Measurements from ENCODE around the gene ESPL1.

Gene ESPL1

DNA sequence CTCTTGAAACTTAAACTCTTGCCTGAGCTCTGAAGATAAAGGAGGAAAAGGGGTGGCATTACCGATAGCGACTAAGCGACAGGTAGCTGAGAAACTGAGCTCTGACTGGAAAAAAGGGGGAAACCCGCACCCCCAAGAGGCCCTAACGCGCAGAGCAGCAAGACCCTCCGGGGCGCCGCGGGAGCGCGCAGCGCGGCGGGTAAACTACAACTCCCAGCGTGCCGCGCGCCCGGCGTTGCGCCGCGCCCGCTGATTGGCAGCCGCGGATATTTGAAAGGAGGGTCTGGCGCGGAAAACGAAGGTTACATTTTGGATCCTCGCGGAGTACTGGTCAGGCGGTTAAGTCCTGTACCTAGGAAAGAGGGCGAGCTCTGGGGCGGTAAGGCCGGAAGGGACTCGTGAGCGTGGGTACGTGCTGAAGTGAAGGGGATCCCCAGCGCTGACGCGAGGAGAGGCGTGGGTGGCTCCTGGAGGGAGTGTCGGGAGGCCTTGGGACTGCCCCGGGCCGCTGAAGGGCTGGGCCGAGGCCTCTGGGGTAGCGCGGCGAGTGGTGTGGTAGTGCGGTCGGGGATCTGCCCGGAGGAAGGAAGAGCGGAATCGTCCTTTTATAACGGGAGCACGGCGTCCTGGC, at the start of gene ESPL1:
ESPL1 (plus strand) TSS at position 301 of the 631 bp plus-strand sequence. CDS start 468 bp downstream, outside the sequence.
- DNase-seq (ENCODE audit: low read depth), result peak; percentile 72

DNA sequence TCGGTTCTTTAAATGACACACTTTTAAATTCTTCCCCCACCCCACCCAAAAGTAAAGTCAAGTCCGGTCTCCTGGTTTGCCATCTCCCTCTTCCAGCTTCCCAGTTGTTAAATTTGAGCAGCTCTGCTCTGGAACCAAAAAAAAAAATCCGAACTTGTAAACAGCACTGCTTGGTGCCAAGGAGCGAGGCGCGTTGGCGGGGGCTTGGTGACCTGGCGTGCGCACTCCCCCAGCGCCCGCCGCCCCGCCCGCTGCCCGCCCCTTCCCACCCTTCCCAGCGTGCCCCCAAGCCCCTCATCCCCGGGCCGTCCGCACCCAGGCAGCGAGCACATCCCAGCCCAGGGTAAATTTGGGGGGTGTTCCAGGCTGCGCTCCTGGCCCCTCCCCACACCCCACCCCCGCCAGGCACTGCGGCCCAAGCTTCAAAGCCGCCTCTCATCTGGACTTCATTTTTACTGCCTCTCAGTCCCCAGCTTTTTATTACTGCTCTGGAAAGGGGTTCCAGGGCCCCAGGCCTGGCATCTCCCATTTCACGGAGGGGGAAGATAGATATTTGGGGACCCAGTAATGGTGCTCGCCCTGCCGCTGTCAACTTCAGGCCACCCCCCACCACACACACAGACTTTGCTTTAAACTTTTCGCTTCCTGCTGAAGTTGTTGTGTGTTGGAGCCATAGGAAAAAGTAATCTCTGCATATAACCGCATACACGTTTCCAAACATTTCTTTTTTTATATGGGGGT, 49.4 kb upstream of the ESPL1 start:
- no peak for DNase-seq (ENCODE audit: low read depth)

DNA sequence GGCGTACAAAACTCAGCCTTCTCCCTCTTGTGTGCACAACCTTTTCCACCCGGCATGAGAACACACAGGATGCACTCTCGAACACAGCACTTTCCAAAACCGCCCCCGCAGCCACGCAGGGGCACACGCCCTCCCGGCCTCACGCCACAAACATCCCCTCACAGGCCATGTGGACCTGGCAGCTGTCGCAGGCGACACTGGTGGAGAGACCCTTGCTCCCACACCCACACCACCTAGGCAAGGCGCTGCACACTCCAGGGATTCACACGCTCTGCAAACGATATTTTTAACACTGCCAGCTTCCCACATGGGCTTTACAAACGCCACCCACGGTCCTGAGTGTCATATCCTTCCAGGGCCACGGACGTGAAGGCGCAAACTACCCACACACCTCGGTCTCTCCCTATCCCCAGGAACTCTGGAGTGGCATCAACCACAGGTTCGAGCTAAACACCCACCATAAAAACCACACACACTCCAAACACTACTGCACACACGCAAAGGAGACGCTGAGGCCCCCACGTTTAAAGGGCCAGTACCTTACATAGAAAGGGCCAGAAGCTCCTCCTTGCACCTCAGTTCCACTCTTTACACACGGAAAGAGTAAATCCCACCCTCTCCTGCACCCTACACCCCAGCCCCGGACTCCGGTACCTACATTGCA, 48.7 kb upstream of the ESPL1 start:
- DNase-seq (ENCODE audit: low read depth), result no peak

DNA sequence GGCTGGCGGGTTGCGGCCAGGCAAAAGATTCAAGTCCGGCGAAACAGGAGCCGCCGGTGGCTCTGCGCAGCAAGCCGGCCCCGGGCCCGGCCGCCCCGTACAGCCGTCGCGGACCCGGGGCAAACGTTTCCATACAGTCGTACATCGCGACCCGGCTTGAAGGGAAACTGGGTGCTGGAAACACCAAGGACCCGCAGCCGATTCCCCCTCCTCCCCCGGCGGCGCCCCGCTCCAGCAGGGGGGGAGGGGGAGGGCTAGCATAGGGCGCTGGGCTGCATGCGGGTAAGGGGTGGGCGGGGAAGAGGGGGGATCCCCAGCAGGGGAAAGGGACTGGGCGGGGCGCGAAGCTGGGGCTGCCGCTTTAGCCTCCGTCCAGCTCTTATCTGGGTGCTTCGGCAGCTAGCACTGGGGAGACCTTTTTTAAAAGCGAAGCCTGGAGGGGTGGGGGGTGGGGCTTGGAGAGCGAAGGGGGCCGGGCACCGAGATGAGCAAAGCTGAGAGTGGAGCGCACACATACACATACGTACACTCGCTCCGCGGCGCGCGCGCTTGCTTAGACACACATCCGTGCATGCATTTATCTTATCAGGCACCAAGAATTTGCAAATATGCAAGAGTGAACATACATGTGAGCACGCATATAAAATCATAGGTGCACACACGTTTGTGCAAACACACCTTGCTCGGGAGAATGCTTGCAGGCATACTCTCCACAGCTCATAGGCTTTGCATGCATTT, 48.0 kb upstream of the ESPL1 start:
- peak; percentile 61 for DNase-seq (ENCODE audit: low read depth)

DNA sequence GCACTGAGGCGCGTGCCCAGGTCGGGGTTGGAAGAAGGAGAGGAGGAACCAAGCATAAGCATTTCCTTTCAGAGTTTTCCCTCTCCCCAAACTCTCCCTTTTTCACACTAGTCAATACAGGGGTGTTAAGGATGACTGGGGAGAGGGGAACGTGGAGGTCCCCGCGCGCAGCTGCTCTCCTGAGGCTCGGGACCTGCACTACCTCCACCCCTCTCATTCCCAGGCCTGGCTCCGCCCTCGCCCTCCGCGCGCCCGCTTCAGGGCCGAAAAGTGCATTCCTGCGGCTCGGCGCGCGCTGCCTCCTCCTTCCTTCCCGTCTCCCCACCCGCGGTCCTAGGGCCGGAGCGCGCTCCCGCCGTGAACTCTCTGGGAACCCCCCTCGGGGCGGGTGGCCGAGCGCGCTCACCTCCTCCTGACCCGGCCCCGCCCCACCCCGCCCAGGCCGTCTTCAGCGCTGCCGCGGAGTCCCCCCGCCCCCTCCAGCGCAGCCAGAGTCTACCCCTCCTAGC, 47.4 kb upstream of the ESPL1 start:
- peak; percentile 74 for DNase-seq (ENCODE audit: low read depth)

DNA sequence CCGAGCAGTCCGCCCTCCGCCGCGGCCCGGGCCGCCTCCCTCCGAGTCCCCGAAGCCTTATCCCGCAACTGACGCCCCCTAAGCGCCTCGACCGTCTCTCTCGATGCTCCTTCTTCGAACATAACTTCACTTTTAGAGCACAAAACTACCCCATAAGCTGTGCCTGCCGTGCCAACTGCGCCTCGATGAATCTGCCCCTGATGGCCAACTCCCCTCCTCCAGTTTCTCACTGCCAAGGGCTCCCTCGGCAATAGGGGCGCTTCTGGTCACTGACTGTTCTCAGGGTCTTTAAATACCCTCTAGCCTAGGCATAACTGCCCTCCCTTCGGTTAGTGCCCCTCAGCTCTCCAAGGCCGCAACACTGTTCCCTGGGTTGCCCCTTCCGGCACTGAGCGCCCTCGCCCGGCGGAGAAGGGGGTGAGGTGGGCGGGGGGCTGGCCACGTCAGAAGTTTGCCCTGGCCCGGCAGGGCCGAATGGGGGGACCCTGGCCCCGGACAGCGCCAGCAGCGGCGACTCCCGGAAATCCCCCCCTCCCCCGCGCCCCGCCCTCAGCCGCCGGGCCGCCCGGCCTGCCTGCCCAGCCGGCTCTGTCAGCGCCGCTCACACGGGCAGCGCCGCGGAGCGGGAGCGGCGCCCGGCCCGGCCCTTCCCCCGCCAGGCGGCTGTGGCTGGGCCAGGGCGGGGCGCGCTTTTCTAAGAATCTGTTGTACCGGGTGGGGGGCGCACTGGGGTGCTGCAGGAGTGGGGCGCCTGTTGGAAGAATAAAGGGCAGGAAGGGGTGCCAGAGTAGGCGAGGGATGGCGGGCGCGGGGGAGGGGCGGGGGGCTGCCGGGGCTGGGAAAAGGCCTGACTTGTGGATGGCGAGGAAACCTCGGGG, 46.7 kb upstream of the ESPL1 start:
- DNase-seq (ENCODE audit: low read depth), result peak; percentile 29

DNA sequence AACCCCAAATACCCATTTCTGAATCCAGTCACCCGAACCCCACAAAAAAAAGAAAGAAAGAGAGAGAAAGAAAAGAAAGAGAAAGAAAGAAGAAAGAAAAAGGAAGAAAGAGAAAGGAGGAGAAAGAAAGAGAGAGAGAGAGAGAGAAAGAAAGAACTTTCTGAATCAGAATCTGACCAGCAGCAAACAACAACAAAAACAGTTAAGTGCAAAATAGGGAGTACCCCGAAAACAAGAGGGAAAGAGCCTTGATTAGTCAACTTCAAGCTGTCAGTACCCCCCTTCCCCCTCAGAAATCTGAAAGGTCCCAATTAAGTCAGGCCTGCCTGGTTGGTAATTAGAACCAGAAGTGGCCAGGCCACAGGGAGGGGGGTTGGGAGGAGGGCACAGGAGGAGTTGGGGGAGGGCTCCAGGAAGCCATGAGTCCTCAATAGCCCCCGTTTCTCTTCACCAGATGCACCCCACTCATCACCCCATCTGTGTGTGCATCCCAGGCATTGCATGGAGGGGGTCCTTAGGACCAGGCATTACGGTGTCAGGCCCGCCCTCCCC, 45.9 kb upstream of the ESPL1 start:
- no peak for DNase-seq (ENCODE audit: low read depth)

DNA sequence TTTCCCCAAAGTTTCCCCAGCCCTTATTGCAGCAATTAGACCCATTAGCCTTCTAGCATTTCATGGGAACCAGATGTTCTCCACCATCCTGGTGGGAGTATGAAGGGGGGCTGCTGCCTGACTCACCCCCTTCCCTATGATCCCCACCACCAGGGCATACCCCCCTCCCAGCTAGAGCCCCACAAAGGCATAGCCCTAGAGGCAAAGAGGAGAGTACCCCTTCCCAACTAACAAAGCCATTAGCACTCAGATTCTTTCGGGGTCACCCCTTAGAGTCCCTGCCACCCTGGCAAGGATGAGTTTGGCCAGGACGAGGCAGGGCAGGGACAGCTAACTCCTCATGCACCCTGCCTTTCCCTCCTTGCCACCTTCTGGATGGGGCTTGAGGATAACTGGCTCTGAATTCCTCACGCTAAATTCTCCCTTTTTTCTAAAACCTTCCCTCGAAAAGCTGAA, 45.3 kb upstream of the ESPL1 start:
- no peak for DNase-seq (ENCODE audit: low read depth)

DNA sequence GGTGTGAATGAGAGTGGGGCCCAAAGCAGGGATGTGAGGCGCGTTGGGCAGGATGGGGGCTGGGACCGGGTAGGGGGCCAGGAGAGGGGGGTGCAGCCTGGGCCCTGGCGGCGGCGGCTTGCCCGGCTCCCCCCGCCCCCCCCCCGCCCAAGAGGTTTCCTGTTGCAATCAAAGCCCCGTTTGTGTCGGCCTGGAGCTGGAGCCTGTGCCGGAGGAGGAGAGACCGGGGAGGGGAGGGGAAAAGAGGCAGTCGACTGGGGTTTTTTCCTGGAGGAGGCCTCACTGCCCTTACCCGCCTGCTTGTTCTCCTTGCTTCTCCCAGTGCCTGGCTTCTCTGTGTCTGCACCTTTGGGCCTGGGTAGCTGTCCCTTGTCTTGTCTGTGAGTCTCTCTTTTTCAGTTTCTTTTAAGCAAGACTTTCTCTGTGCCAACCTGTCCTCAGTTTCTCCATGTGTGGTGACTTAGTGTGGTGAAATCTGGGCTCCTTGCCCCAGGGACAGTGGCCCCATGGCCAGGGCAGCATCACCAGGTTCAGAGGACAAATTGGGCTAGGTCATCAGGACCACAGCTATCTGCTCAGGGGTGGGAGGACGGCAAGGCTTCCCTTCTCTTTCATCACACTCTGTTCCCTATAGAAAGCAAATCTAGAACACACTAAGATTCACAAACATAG, 44.6 kb upstream of the ESPL1 start:
- peak; percentile 45 for DNase-seq (ENCODE audit: low read depth)

DNA sequence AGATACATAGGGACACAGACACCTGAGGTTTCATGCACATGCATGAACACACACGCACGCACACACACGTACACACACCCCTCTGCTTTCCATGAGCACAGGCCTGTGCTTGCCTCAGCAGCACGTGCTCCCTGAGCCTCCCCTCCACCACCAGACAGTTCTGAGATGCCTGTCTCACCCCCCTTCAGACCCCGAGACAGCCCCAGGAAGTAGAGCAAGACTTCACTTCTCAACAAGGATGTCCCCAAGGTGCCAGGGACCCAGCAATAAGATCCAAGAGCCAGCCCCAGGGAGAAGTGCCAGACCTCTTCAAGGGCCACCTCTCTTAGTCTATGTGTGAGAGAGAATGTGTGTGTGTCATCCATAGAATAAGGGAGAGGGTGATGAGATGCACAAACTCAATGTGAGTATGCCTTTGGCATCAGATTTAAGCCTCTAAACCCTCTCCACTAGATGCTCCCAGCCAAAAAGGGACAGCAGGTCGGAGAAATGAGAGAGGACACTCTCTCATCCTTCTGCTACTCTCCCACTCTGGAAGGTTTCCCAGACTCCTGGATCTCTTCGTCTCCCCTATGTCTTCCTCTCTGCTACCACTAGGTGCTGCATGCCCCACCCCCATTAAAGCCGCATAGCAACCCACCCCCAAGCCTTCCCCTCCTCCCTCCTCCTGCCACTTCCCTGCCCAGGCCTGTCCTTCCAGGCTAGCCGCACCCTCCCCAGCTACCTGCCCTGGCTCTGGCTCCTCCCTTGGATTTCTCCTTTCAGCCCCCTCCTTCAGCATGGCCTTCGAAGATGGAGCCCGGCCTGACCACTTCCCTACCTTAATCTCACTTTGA, 43.8 kb upstream of the ESPL1 start:
- DNase-seq (ENCODE audit: low read depth), result no peak

DNA sequence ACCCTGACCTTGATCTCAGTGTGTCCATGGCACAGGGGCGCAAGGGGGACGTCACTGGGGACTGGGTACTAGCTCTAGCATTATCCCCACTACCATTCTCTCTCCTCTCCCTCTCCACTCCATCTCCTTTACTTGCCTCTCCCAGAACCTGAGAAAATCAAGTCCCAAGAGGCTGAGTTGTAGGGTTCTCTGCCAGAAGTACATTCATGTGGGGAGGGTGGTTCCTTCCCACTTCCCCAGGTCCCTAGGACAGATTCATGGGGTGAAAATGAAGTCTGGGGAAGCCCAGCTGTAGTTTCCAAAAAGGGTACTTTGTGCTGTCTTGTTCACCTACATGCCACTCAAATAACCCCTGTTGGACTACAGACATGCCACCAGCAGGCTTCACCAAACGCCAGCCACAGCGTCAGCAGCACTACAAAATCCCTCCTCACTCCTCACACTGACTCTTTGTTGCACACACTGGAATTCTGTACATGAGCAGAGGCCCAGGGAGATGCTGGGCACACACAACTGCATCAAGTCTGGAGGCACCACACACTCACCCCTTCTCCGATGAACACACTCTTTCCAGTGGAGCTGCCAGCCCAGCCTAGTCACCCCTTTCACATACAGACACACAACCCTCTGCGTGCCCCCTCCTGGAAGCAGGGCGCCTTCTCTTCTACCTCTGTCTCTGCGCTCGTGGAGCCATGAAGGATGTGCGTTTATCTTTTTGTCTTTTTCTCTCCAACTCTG, 43.0 kb upstream of the ESPL1 start:
- no peak for DNase-seq (ENCODE audit: low read depth)

DNA sequence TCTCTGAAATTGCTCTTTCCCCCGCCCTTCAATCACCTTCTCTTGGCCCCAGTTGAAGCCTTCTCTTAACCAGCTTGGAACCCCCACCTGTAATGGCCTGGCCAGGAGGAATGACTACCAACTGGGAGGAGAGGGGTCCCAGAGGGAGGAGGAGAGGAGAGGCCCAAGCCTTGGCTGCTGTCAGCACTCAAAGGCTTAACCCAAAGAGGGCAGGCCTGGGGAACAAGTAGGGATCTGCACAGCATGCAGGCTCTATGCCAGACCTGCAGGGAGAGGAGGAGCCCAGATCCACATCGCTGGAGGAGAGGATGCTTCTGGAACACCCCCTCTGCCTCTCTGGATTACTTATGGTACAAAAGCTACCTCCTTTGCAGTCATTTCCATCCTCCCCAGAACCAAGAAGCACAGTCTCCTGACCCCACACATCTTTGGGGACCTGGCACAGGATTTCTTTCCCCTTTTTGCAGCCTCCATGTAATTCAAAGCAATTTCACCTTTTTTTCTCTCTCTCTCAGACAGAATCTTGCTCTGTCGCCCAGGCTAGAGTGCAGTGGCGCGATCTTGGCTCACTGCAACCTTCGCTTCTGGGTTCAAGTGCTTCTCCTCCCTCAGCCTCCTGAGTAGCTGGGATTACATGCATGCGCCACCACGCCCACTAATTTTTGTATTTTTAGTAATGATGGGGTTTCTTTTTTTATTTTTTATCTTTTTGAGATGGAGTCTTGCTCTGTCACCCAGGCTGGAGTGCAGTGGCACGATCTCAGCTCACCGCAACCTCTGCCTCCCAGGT, 42.3 kb upstream of the ESPL1 start:
- no peak for DNase-seq (ENCODE audit: low read depth)

DNA sequence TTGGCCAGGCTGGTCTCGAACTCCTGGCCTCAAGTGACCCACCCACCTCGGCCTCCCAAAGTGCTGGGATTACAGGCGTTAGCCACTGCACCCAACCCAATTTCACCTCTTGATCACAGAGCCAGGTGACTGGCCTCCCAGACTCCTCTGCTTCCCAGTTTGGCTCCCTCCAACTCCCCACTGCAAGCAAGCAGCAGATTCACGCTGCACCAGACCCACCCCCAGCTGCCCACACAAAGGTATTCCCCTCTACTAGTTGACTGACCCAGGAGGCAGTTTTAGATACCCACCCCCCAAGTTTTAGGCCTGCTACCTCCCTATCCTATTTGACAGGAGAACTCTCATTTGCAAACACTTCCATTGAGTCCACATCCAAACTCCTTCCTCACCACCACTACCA, 41.3 kb upstream of the ESPL1 start:
- DNase-seq (ENCODE audit: low read depth), result no peak

DNA sequence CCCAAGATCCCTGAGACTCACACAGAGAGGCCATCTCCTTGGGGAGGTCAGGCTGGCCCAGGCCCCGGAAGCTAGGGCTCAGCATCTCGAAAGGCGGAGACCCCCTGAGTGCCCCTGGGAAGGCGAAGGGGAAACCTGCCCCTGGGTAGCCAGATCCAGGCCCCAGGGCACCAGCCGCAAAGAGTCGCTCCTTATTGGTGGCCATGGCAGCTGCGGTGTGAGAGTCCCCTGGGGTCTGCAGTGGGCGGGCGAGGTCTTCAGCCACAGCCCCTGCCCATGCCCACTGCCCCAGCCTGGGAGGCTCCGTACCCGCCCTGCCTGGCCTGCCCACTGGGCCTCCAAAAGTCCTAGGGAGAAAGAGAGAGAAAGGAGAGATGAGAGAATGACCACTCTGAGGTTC, 40.8 kb upstream of the ESPL1 start:
- no peak for DNase-seq (ENCODE audit: low read depth)

DNA sequence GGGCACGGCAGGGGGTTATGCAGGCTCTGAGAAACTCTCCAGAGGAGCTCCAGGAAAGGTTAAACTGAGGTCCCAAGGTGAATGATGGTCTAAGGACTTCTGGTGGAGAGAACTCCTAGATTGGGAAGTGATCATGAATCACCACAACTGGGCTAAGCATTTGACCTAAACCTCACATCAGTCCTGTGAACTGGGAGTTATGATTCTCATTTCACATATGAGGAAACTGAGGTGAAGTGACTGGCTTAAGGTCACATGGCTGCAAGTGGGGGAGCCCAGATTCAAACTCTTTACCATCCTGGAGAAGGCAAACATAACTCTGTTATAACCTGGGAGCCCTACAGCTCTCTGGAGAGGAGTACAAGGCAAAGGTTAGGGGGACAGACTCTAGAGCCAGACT, 40.3 kb upstream of the ESPL1 start:
- no peak for DNase-seq (ENCODE audit: low read depth)

DNA sequence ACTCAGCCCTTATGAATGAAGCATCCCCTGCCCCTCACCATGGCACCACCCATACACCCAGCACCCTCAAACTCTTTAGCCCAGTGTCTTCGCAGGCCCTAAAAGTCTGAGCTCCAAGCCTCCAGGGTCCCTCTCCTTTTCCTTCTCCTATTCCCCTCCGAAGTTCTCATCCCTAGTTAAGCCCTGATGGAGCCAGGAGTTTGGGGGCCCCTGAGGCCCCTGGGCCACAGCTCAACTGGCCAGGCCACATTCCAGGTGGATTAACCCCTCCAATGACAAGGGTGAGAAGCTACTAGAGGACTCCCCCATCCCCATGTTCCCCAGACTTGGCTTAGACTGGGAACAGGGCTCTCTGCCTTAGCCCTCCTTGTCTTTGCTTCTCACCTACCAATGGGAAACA, 38.6 kb upstream of the ESPL1 start:
- no peak for DNase-seq (ENCODE audit: low read depth)

DNA sequence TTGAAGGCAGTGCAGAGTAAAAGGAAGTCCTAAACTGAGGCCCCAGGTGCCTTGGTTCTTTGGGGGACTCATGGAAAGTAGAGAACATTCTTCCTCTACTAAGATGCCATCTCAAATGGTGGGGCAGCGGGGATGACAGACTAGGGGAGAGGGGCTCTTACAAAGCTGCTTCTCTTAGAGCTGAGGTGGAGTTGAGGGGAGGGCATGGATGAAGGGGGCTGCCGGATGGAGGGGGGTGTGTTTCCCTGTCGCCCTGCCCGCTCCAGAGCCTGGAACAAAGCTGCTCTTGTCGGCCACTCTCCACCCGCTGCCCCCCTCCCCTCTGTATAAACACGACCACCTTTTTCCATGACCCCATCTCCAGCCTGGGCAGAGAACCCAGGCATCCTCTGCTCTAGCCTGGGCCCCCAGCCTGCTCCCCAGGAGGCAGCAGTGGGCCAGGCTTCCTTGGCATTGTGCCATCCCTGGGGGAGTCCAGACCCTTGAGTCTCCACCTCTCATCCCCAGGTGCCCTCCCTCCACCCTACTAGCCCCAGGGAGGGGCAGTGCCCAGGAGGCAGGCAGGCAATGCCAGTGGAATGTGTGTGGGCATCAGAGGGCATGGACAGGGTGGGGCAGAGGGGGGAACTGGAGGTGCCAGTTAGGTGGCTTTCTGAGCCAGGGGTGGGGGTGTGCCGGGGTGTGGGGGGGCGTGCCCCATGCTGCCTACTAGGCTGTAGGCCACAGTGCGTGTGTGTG, 37.8 kb upstream of the ESPL1 start:
- DNase-seq (ENCODE audit: low read depth), result no peak

DNA sequence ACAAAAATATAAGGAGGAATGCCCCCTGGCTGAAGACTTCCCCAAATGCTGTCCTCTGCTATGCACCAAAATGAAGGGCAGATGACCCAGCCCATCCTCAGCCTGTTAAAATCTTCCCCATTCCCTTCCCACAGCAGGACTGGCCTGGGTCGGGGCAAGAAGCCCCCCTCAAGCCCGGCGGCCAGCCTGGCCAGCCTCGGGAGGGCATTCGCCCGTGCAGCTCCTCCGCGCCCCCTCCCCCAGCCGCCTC, 36.5 kb upstream of the ESPL1 start:
- no peak for DNase-seq (ENCODE audit: low read depth)

Measured in T-helper 22 cell (primary cell).